HFF-Myc (cell line): ENCODE results near the gene SLC7A7.

ENCODE experiments used
- DNase-seq: peaks from one replicate; pipeline ENCODE4 v3.0.0-alpha.2; 2011; ENCODE audit warnings: low read depth; ENCODE audit errors: extremely low read depth
- H3K4me3 ChIP-seq: replicated peaks from 2 replicates; pipeline ENCODE4 v1.5.1; 2011; ENCODE audit warnings: low read depth, mild to moderate bottlenecking, control low read depth, low read length
- TF ChIP-seq, protein P1 (sequence below): IDR thresholded peaks from 2 replicates; pipeline ENCODE4 v1.5.1; 2012; ENCODE audit warnings: mild to moderate bottlenecking, low read depth, low read length, control low read depth; ENCODE audit errors: missing control alignments

Gene SLC7A7

DNA sequence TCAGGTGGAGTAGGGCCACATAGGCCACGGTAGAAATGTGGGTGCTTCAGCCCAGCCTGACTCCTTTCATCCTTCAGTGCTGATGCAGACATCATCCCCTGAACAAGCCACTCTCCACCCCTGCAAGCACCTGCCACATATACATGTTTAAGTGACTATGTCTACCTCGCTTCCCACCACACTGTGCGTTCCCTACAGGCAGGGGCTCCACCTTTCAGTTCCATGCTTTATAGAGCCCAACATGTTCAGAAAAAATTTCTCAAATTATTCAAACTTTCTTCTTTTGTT is 11.6 kb downstream of the SLC7A7 start:
- no peak for DNase-seq
- no peak overlapping the region for H3K4me3 ChIP-seq
- TF ChIP-seq, protein P1, sequence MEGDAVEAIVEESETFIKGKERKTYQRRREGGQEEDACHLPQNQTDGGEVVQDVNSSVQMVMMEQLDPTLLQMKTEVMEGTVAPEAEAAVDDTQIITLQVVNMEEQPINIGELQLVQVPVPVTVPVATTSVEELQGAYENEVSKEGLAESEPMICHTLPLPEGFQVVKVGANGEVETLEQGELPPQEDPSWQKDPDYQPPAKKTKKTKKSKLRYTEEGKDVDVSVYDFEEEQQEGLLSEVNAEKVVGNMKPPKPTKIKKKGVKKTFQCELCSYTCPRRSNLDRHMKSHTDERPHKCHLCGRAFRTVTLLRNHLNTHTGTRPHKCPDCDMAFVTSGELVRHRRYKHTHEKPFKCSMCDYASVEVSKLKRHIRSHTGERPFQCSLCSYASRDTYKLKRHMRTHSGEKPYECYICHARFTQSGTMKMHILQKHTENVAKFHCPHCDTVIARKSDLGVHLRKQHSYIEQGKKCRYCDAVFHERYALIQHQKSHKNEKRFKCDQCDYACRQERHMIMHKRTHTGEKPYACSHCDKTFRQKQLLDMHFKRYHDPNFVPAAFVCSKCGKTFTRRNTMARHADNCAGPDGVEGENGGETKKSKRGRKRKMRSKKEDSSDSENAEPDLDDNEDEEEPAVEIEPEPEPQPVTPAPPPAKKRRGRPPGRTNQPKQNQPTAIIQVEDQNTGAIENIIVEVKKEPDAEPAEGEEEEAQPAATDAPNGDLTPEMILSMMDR = no peak

DNA sequence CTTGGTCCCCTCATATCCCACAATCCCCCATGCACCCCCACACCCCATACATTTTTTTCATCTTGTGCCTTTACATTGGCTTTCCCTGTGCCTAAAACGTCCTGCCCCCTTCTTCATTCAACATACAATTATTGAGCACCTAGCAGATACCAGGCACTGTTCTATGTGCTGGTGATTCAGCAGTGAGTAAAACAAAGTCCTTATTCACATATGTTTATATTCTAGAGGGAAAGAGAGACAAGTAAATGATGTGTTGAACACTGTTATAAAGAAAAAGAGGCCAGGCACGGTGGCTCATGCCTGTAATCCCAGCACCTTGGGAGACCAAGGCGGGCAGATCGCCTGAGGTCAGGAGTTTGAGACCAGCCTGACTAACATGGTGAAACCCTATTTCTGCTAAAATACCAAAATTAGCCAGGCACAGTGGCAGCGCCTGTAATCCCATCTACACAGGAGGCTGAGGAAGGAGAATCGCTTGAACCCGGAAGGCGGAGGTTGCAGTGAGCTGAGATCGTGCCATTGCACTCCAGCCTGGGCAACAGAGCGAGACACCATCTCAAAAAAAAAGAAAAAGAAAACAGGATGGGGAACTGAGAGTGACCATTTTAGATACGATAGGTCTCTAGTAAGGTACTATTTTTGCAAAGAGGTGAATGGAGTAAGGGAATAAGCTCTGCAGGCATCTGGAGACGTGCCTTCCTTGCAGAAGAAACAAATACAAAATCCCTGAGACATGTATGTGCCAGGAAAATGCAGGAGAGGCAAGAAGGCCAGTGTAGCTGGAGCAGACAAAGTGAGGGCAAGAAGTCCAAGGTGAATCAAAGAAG is 12.2 kb downstream of the SLC7A7 start:
- TF ChIP-seq, protein P1 = no peak
- no peak overlapping the region for H3K4me3 ChIP-seq
- no peak for DNase-seq

DNA sequence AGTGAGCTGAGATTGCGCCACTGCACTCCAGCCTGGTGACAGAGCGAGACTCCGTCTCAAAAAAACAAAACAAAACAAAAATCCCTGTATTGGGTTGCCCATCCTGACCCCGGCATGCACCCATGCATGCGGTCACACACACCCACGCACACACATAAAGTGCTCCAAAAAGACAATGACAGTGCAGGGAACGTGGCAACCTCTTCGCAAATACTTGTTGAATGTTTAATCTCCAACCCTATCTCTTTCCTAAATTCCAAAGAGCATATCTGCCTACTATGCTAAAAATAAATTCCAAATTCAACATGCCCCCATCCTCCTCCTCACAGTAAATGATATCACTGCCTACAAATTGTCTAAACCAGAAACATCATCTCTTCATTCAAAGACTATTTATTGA is 13.5 kb downstream of the SLC7A7 start:
- TF ChIP-seq, protein P1 = no peak
- no peak for DNase-seq
- no peak overlapping the region for H3K4me3 ChIP-seq

DNA sequence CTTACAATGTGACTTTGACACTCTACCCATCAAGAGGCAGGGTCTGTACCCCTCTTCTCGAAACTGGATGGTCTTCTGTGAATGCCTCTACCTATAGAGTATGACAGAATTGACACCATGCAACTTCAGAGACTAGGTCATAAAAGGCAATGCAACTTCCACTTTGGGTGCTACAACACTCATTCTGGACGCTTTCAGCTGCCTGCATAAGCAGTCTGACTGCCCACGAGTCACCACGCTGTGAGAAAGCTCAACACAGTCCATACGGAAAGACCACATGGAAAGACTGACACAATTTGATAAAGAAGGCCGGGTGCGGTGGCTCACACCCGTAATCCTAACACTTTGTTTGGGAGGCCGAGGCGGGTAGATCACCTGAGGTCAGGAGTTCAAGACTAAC is 14.9 kb downstream of the SLC7A7 start:
- TF ChIP-seq, protein P1 = no peak
- no peak for DNase-seq
- H3K4me3 ChIP-seq = no peak overlapping the region

DNA sequence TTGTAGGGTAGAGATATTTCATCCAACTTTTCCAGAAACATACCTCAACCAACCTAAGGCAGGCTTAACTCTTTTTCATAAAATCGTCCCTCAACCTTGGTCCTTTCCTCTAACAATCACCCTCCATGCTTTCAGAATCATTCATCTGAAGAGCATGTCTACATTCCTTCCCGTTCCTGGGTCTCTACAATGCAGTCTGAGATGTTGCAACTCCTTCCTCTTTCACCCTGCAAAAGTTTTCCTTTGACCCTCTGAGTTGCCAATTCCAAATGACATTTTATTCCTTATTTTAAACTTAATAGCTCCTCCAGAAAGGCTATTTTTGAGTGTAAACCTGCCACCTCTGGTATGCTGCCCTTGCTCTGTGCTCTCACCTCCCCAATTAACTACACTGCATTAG is 16.7 kb downstream of the SLC7A7 start:
- H3K4me3 ChIP-seq = no peak overlapping the region
- TF ChIP-seq, protein P1 = no peak
- DNase-seq = no peak

DNA sequence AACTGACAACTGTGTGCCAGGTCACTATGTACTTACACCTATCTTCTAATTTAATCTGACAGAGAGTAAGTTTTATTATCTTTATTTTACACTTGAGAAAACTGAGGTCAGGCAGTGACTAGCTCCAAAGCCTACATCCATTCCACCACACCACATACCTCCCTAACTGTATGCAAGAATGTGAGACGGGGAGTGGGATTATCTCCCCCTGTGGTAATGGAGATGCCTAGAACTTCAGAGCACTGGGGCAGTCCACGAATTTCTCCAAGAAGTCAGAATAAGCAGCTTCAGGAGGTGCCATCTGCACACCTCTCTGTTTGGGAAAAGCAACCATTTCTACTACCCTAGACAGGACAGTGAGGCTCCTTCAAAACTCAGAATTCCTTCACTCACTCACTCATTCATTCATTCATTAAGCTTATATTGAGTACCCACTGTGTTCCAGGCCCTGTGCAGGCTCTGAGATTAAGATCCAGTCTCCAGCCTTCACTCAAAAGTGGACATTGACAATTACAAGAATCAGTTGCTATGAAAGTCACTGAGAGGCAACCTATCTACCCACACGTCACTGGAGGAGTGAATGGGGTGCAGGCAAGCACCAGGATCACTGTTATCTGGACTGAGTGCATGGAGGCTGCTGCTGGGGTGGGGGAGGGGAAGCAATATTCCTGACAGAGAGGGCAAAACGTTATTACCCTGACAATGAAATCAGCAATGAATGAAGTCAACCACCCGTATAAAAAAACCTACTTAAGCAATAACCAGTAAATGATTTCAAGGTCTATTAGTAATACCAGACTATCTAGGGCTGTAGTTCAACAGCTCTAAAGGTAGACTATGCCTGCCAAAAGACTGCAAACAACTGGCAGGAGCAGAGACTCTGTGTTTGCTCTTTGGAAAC is 18.0 kb downstream of the SLC7A7 start:
- TF ChIP-seq, protein P1 = no peak

More for the DNA sequence above, 18.0 kb downstream of the SLC7A7 start:
- H3K4me3 ChIP-seq = no peak overlapping the region
- no peak for DNase-seq
